Measurements from ENCODE around the gene CNTNAP5.

DNA sequence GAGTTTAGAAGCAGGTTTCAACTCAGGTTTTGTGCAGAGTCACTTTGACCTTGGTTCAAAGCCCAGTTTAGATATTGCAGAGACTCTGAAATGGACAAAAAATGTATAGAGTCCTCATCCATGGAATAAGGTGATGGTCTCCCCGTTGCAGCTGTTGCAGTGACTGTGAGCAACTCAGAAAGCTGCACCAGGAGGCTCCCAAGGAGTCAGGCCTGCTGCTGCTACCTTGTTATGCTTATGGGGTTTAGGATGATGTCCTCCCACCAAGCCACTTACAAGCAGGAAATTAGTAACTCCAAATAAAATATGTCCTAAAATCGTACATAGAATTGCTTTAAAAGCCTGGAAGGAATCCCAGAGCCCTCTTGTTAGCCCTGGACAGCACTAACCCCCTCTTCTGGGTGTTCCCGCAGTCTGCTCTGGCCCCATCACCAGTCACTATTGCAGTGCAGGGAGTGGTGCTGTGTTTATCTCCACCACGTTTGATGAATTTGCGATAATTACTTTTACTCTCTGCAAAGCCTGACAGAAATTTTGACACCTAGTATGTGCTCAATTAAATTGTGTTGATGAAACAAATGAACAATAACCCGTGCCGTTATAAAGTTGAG, 189.0 kb downstream of the CNTNAP5 start:
- TF ChIP-seq, protein P1, sequence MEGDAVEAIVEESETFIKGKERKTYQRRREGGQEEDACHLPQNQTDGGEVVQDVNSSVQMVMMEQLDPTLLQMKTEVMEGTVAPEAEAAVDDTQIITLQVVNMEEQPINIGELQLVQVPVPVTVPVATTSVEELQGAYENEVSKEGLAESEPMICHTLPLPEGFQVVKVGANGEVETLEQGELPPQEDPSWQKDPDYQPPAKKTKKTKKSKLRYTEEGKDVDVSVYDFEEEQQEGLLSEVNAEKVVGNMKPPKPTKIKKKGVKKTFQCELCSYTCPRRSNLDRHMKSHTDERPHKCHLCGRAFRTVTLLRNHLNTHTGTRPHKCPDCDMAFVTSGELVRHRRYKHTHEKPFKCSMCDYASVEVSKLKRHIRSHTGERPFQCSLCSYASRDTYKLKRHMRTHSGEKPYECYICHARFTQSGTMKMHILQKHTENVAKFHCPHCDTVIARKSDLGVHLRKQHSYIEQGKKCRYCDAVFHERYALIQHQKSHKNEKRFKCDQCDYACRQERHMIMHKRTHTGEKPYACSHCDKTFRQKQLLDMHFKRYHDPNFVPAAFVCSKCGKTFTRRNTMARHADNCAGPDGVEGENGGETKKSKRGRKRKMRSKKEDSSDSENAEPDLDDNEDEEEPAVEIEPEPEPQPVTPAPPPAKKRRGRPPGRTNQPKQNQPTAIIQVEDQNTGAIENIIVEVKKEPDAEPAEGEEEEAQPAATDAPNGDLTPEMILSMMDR (IDR thresholded peaks at IDR 0.05; ENCODE audit: extremely low read depth in 1 of 2, insufficient read depth in 1 of 2, low read depth in 1 of 2, low read length in 2 of 2), result no peak
- TF ChIP-seq EZH2 (IDR thresholded peaks at IDR 0.05; ENCODE audit: borderline replicate concordance, low read depth, low read length, severe bottlenecking) (no peak), JUN (IDR thresholded peaks at IDR 0.05; ENCODE audit: borderline replicate concordance, insufficient read depth, insufficient read length, low read depth) (no peak), POLR2A (IDR thresholded peaks at IDR 0.05; ENCODE audit: low read depth, low read length) (no peak), POLR2AphosphoS5 (IDR thresholded peaks at IDR 0.05; ENCODE audit: insufficient read depth, low read depth, low read length) (no peak), MYC (IDR thresholded peaks at IDR 0.05; ENCODE audit: low read depth, low read length) (no peak)
- TF ChIP-seq, protein P2, sequence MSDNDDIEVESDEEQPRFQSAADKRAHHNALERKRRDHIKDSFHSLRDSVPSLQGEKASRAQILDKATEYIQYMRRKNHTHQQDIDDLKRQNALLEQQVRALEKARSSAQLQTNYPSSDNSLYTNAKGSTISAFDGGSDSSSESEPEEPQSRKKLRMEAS (IDR thresholded peaks at IDR 0.05; ENCODE audit: insufficient read depth, insufficient read length), result no peak

Data from endothelial cell of umbilical vein (primary cell).